ENCODE data around the gene CLCN3.

Gene CLCN3

DNA sequence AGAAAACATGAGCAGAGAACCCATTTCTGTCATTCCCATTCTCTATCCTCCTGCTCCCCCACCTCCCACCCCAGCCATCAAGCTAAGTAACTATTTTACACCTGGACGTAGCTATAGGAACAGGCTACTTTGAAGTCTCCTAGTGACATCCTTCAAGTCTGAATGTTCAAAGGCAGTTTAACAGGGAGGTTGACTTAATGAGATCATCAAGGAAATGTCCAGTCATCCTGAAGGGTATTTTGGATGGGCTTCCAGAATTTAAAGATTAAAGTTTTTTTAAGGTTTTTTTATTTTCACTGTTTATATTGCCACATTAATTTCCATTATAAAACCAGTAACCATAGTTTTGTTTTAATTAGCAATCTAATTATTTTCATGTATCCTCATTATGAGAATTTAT is 96.3 kb downstream of the CLCN3 start:
- Histone ChIP-seq H3K4me3 (no peak overlapping the region), H3K27me3 (no peaks in the 10 kb centered on the region), H3K4me1 (no peaks in the 10 kb centered on the region), H3K27ac (no peak overlapping the region), H3K9me3 (no peaks in the 10 kb centered on the region), H3K36me3 (peaks cover 12 to 37% (median 27%) of the 10 kb centered on the region in 3 donors)
- TF ChIP-seq, protein P1, sequence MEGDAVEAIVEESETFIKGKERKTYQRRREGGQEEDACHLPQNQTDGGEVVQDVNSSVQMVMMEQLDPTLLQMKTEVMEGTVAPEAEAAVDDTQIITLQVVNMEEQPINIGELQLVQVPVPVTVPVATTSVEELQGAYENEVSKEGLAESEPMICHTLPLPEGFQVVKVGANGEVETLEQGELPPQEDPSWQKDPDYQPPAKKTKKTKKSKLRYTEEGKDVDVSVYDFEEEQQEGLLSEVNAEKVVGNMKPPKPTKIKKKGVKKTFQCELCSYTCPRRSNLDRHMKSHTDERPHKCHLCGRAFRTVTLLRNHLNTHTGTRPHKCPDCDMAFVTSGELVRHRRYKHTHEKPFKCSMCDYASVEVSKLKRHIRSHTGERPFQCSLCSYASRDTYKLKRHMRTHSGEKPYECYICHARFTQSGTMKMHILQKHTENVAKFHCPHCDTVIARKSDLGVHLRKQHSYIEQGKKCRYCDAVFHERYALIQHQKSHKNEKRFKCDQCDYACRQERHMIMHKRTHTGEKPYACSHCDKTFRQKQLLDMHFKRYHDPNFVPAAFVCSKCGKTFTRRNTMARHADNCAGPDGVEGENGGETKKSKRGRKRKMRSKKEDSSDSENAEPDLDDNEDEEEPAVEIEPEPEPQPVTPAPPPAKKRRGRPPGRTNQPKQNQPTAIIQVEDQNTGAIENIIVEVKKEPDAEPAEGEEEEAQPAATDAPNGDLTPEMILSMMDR (IDR thresholded peaks at IDR 0.05) = no peak
- intact Hi-C loops (cut with DNase I; ENCODE audit: low total_unique reads) = no loop called here
- DNase-seq = no peak

DNA sequence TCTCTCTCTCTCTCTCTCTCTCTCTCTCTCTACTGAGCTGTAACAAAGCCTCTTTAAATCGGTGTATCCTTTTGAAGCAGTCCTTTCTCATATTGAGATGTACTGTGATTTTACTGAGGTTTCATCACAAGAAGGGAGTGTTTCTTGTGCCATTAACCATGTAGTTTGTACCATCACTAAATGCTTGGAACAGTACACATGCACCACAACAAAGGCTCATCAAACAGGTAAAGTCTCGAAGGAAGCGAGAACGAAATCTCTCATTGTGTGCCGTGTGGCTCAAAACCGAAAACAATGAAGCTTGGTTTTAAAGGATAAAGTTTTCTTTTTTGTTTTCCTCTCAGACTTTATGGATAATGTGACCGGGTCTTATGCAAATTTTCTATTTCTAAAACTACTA is 100.2 kb downstream of the CLCN3 start:
- no peaks in the 10 kb centered on the region for H3K9me3 ChIP-seq
- H3K27me3 ChIP-seq = no peaks in the 10 kb centered on the region
- intact Hi-C loops (cut with DNase I; ENCODE audit: low total_unique reads) = no loop called here
- DNase-seq = no peak
- no peaks in the 10 kb centered on the region for H3K4me1 ChIP-seq
- no peak overlapping the region for H3K27ac ChIP-seq
- H3K4me3 ChIP-seq = no peak overlapping the region
- peaks cover 0 to 24% (median 12%) of the 10 kb centered on the region in 3 donors for H3K36me3 ChIP-seq
- TF ChIP-seq, protein P1 (IDR thresholded peaks at IDR 0.05) = no peak

DNA sequence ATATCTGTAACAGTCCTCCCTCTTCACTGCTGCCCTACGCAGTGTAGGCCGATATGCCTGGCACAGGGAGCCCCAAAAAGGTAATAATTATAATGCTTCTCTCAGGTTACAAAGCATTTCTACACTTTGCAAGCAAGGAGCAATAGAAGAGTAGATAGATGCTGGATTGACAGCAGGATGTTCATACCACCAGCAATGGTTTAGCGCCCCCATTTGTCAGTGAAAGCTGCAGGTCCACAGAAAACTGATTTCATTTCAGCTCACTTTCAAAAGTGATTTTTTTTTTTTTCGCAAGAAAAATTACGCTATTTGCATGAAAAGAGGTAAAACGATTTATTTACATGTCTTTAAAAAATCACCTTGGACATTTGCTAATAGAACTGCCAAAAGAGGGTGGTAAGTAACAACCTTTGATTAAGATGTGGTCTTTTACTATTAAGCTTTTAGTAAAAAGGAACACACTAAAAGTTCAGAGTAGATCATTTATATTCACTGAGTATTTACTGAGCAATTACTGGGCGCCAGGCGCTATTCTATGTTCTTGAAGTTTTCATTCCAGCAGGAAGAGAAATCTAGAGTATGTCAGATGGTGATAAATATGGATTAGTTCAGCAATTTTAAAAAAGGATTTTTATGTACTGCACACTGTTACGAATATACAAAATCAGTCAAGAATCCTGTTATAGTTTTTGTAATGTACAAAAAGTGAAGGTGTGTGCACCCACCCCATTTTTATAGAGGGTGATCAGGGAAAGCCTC is 103.0 kb downstream of the CLCN3 start:
- TF ChIP-seq, protein P1 (IDR thresholded peaks at IDR 0.05) = no peak
- Histone ChIP-seq H3K4me1 (no peaks in the 10 kb centered on the region), H3K27me3 (no peaks in the 10 kb centered on the region), H3K9me3 (no peaks in the 10 kb centered on the region), H3K4me3 (no peak overlapping the region), H3K27ac (no peak overlapping the region), H3K36me3 (peaks cover 11 to 22% (median 12%) of the 10 kb centered on the region in 3 donors)
- intact Hi-C loops (cut with DNase I; ENCODE audit: low total_unique reads) = no loop called here
- no peak for DNase-seq

DNA sequence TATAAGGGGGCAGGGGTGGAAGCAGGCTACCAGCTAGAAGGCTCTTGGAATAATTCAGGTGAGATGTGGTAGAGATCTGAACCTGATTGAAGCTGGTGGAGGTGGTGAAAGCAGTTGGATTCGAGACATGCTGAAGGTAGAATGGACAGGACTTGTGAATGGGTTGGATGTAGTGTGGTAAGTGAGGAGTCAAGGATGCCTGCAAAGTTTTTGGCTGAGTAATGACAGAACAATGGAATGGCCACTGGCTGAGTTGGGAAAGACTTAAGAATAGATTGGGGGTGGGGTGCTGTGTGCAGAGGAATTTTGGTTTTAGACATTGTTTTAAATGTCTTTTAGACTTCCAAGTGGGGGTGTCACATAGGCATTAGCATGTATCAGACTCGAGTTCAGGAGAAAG is 103.9 kb downstream of the CLCN3 start:
- H3K36me3 ChIP-seq = peaks cover 16 to 26% (median 17%) of the 10 kb centered on the region in 3 donors
- no peak overlapping the region for H3K4me3 ChIP-seq
- H3K27me3 ChIP-seq = no peaks in the 10 kb centered on the region
- intact Hi-C loops (cut with DNase I; ENCODE audit: low total_unique reads) = no loop called here
- DNase-seq = no peak
- H3K27ac ChIP-seq = no peak overlapping the region
- no peaks in the 10 kb centered on the region for H3K9me3 ChIP-seq
- no peaks in the 10 kb centered on the region for H3K4me1 ChIP-seq
- TF ChIP-seq, protein P1 (IDR thresholded peaks at IDR 0.05) = no peak

DNA sequence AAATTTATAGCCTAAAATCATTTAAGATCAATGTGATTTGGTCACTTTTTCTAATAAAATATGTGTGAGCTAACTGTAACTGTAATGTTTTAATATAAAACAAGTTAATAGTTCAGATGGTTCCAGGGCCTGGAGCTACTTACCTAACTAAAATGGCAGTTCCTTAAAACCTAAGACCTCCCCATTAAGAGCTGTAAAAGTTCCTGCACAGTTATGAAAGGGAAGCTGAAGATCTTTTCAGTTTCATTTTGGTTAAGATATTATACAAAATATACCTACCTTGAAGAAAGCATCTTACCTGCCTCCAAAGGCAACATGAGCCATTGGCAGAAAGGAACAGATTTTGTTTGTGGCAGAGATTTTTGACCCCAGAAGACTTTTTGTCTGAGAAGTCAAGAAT is 107.2 kb downstream of the CLCN3 start:
- no peaks in the 10 kb centered on the region for H3K9me3 ChIP-seq
- TF ChIP-seq, protein P1 (IDR thresholded peaks at IDR 0.05) = no peak
- H3K4me3 ChIP-seq = no peak overlapping the region
- H3K4me1 ChIP-seq = no peaks in the 10 kb centered on the region
- no peaks in the 10 kb centered on the region for H3K27me3 ChIP-seq
- intact Hi-C loops (cut with DNase I; ENCODE audit: low total_unique reads) = no loop called here
- peaks cover 29 to 41% (median 39%) of the 10 kb centered on the region in 3 donors for H3K36me3 ChIP-seq
- H3K27ac ChIP-seq = no peak overlapping the region
- DNase-seq = no peak

Measured in tibial artery (tissue), 4 donors.